ENCODE data around the gene CACNA1A.
A peak's percentile ranks its signal among the peaks of the same experiment; 100 is the strongest.
"Not testable (repeated sequence)": the region's sequence is repeated elsewhere in the genome, so short reads cannot be mapped to it uniquely, and the experiment has no call there.

Gene CACNA1A

GRCh38 chr19:13363954-13364353, 142.3 kb downstream of the CACNA1A start:
- Histone ChIP-seq H3K27ac (ENCODE audit: low read depth, low read length) (no peak overlapping the region), H3K4me3 (ENCODE audit: low read depth, low read length) (no peak overlapping the region), H3K4me1 (ENCODE audit: control insufficient read depth, insufficient read depth, low read length) (no peaks in the 10 kb centered on the region), H3K9ac (ENCODE audit: low read length) (peak overlapping the region; percentile 9), H3K36me3 (ENCODE audit: control insufficient read depth, insufficient read depth, low read length) (0 out of 2 replicates have a peak, but pooled peaks cover 3% of the 10 kb centered on the region), H3K27me3 (ENCODE audit: control insufficient read depth, insufficient read depth, low read length) (no peaks in the 10 kb centered on the region), H3K9me3 (ENCODE audit: control insufficient read depth, insufficient read depth, low read depth, low read length) (no peaks in the 10 kb centered on the region)

DNA sequence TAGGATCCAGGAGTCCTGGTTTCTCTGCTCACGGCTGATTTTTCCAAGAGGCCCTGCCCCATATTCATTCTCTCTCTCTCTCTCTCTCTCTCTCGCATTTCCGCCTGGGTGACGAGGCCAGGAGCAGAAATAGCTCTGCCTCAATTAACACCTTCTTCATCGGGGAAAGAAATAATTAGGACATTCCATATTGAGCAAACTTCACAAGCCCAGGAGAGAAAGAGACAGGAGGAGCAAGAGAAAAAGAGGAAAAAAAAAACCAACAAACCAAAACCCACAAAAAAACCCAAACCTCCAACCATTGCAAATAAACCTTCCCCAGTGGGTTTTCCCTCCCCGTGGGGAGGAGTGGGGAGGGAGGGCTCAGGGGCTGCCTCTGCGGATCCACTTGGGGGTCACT, 143.0 kb downstream of the CACNA1A start:
- H3K36me3 ChIP-seq (ENCODE audit: control insufficient read depth, insufficient read depth, low read length) = 0 out of 2 replicates have a peak, but pooled peaks cover 3% of the 10 kb centered on the region
- no peak overlapping the region for H3K9ac ChIP-seq (ENCODE audit: low read length)
- H3K4me1 ChIP-seq (ENCODE audit: control insufficient read depth, insufficient read depth, low read length) = no peaks in the 10 kb centered on the region

GRCh38 chr19:13362668-13363067, 143.6 kb downstream of the CACNA1A start:
- Histone ChIP-seq H3K9me3 (ENCODE audit: control insufficient read depth, insufficient read depth, low read depth, low read length) (no peaks in the 10 kb centered on the region), H3K9ac (ENCODE audit: low read length) (no peak overlapping the region), H3K36me3 (ENCODE audit: control insufficient read depth, insufficient read depth, low read length) (0 out of 2 replicates have a peak, but pooled peaks cover 3% of the 10 kb centered on the region), H3K4me1 (ENCODE audit: control insufficient read depth, insufficient read depth, low read length) (no peaks in the 10 kb centered on the region), H3K27ac (ENCODE audit: low read depth, low read length) (no peak overlapping the region), H3K27me3 (ENCODE audit: control insufficient read depth, insufficient read depth, low read length) (no peaks in the 10 kb centered on the region), H3K4me3 (ENCODE audit: low read depth, low read length) (no peak overlapping the region)

More for the DNA sequence above, 143.0 kb downstream of the CACNA1A start:
- no peak overlapping the region for H3K4me3 ChIP-seq (ENCODE audit: low read depth, low read length)
- no peak overlapping the region for H3K27ac ChIP-seq (ENCODE audit: low read depth, low read length)
- no peaks in the 10 kb centered on the region for H3K9me3 ChIP-seq (ENCODE audit: control insufficient read depth, insufficient read depth, low read depth, low read length)
- H3K27me3 ChIP-seq (ENCODE audit: control insufficient read depth, insufficient read depth, low read length) = no peaks in the 10 kb centered on the region

- H3K27ac ChIP-seq (ENCODE audit: low read depth, low read length); H3K36me3 ChIP-seq (ENCODE audit: control insufficient read depth, insufficient read depth, low read length); H3K9ac ChIP-seq (ENCODE audit: low read length); H3K9me3 ChIP-seq (ENCODE audit: control insufficient read depth, insufficient read depth, low read depth, low read length); H3K27me3 ChIP-seq (ENCODE audit: control insufficient read depth, insufficient read depth, low read length); H3K4me1 ChIP-seq (ENCODE audit: control insufficient read depth, insufficient read depth, low read length); H3K4me3 ChIP-seq (ENCODE audit: low read depth, low read length): not testable (repeated sequence)
Observed at GRCh38 chr19:13361726-13362125, 144.6 kb downstream of the CACNA1A start.

- no peak overlapping the region for H3K9ac ChIP-seq (ENCODE audit: low read length)
- no peaks in the 10 kb centered on the region for H3K4me1 ChIP-seq (ENCODE audit: control insufficient read depth, insufficient read depth, low read length)
- H3K27me3 ChIP-seq (ENCODE audit: control insufficient read depth, insufficient read depth, low read length) = no peaks in the 10 kb centered on the region
- no peak overlapping the region for H3K4me3 ChIP-seq (ENCODE audit: low read depth, low read length)
- no peaks in the 10 kb centered on the region for H3K9me3 ChIP-seq (ENCODE audit: control insufficient read depth, insufficient read depth, low read depth, low read length)
- H3K27ac ChIP-seq (ENCODE audit: low read depth, low read length) = no peak overlapping the region
- H3K36me3 ChIP-seq (ENCODE audit: control insufficient read depth, insufficient read depth, low read length) = 0 out of 2 replicates have a peak, but pooled peaks cover 3% of the 10 kb centered on the region
Observed at GRCh38 chr19:13356686-13357280, 149.5 kb downstream of the CACNA1A start.

DNA sequence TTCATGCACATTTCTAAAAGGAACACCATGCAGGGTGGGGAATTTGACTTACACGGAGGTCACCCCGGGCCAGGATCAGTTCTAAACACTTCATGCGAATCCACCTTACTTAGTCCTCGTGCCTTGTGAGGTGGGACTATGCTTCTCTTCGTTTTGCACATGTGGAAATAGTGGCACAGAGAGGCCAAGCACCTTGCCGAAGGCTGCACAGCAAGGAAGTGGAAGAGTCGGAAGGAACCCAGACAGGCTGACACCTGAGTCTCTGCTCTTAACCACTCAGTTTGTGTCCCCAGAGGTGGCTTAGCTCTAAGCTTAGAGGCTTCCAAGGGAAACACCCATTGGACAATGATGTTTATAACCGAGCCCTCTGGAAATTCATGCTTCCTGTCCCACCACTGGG, 150.1 kb downstream of the CACNA1A start:
- no peak overlapping the region for H3K27ac ChIP-seq (ENCODE audit: low read depth, low read length)
- H3K27me3 ChIP-seq (ENCODE audit: control insufficient read depth, insufficient read depth, low read length) = no peaks in the 10 kb centered on the region
- H3K4me3 ChIP-seq (ENCODE audit: low read depth, low read length) = no peak overlapping the region
- no peak overlapping the region for H3K9ac ChIP-seq (ENCODE audit: low read length)
- 0 out of 2 replicates have a peak, but pooled peaks cover 3% of the 10 kb centered on the region for H3K36me3 ChIP-seq (ENCODE audit: control insufficient read depth, insufficient read depth, low read length)
- H3K9me3 ChIP-seq (ENCODE audit: control insufficient read depth, insufficient read depth, low read depth, low read length) = no peaks in the 10 kb centered on the region
- H3K4me1 ChIP-seq (ENCODE audit: control insufficient read depth, insufficient read depth, low read length) = no peaks in the 10 kb centered on the region

DNA sequence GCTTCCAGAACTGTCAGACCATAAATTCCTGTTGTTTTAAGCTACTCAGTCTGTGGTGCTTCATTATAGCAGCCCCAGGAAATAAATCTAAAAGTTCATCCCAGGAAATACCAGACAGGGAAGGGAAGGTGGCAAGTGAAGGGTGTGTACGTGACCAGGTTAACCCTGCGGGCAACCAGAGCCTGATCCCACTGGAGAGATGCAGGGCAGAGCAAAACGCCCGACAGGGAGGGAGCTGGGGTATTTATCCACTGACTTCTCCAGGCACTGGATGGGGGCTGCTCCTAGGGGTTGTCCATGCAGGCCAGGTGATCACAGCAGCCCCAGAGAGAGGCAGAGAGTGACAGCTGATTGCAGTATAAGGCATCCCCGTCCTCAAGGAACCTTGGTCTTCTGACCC, 150.9 kb downstream of the CACNA1A start:
- 0 out of 2 replicates have a peak, but pooled peaks cover 3% of the 10 kb centered on the region for H3K36me3 ChIP-seq (ENCODE audit: control insufficient read depth, insufficient read depth, low read length)
- H3K4me3 ChIP-seq (ENCODE audit: low read depth, low read length) = no peak overlapping the region
- H3K27ac ChIP-seq (ENCODE audit: low read depth, low read length) = no peak overlapping the region
- no peaks in the 10 kb centered on the region for H3K4me1 ChIP-seq (ENCODE audit: control insufficient read depth, insufficient read depth, low read length)
- no peak overlapping the region for H3K9ac ChIP-seq (ENCODE audit: low read length)
- peaks cover 5% of the 10 kb centered on the region; the same call in 1 of the 2 replicates for H3K9me3 ChIP-seq (ENCODE audit: control insufficient read depth, insufficient read depth, low read depth, low read length)
- H3K27me3 ChIP-seq (ENCODE audit: control insufficient read depth, insufficient read depth, low read length) = no peaks in the 10 kb centered on the region

GRCh38 chr19:13353625-13354024, 152.7 kb downstream of the CACNA1A start:
- H3K4me1 ChIP-seq (ENCODE audit: control insufficient read depth, insufficient read depth, low read length) = no peaks in the 10 kb centered on the region
- H3K4me3 ChIP-seq (ENCODE audit: low read depth, low read length) = no peak overlapping the region
- H3K27me3 ChIP-seq (ENCODE audit: control insufficient read depth, insufficient read depth, low read length) = no peaks in the 10 kb centered on the region
- no peak overlapping the region for H3K27ac ChIP-seq (ENCODE audit: low read depth, low read length)
- H3K36me3 ChIP-seq (ENCODE audit: control insufficient read depth, insufficient read depth, low read length) = no peaks in the 10 kb centered on the region; the same call in 1 of the 2 replicates
- no peak overlapping the region for H3K9ac ChIP-seq (ENCODE audit: low read length)
- H3K9me3 ChIP-seq (ENCODE audit: control insufficient read depth, insufficient read depth, low read depth, low read length) = peaks cover 16% of the 10 kb centered on the region

- Histone ChIP-seq H3K4me3 (ENCODE audit: low read depth, low read length) (no peak overlapping the region), H3K4me1 (ENCODE audit: control insufficient read depth, insufficient read depth, low read length) (no peaks in the 10 kb centered on the region), H3K27ac (ENCODE audit: low read depth, low read length) (no peak overlapping the region), H3K27me3 (ENCODE audit: control insufficient read depth, insufficient read depth, low read length) (no peaks in the 10 kb centered on the region), H3K9me3 (ENCODE audit: control insufficient read depth, insufficient read depth, low read depth, low read length) (peaks cover 16% of the 10 kb centered on the region), H3K36me3 (ENCODE audit: control insufficient read depth, insufficient read depth, low read length) (no peaks in the 10 kb centered on the region; the same call in 1 of the 2 replicates), H3K9ac (ENCODE audit: low read length) (no peak overlapping the region)
Observed at GRCh38 chr19:13350759-13351158, 155.5 kb downstream of the CACNA1A start.

- Histone ChIP-seq H3K36me3 (ENCODE audit: control insufficient read depth, insufficient read depth, low read length) (no peaks in the 10 kb centered on the region; the same call in 1 of the 2 replicates), H3K27ac (ENCODE audit: low read depth, low read length) (no peak overlapping the region), H3K27me3 (ENCODE audit: control insufficient read depth, insufficient read depth, low read length) (no peaks in the 10 kb centered on the region), H3K4me1 (ENCODE audit: control insufficient read depth, insufficient read depth, low read length) (no peaks in the 10 kb centered on the region), H3K4me3 (ENCODE audit: low read depth, low read length) (no peak overlapping the region), H3K9me3 (ENCODE audit: control insufficient read depth, insufficient read depth, low read depth, low read length) (peaks cover 16% of the 10 kb centered on the region), H3K9ac (ENCODE audit: low read length) (no peak overlapping the region)
Observed at GRCh38 chr19:13350072-13350471, 156.2 kb downstream of the CACNA1A start.

GRCh38 chr19:13347367-13347766, 158.9 kb downstream of the CACNA1A start:
- Histone ChIP-seq H3K36me3 (ENCODE audit: control insufficient read depth, insufficient read depth, low read length) (no peaks in the 10 kb centered on the region; the same call in 1 of the 2 replicates), H3K27ac (ENCODE audit: low read depth, low read length) (no peak overlapping the region), H3K4me3 (ENCODE audit: low read depth, low read length) (no peak overlapping the region), H3K9ac (ENCODE audit: low read length) (no peak overlapping the region), H3K4me1 (ENCODE audit: control insufficient read depth, insufficient read depth, low read length) (no peaks in the 10 kb centered on the region), H3K9me3 (ENCODE audit: control insufficient read depth, insufficient read depth, low read depth, low read length) (peaks cover 19% of the 10 kb centered on the region), H3K27me3 (ENCODE audit: control insufficient read depth, insufficient read depth, low read length) (no peaks in the 10 kb centered on the region)

Measured in HUES6 (cell line).